Measurements from ENCODE around the gene ALX4.
A peak's percentile ranks its signal among the peaks of the same experiment; 100 is the strongest.

Gene ALX4

GRCh38 chr11:44226490-44226889 lies 83.4 kb downstream of the ALX4 start:
- H3K27me3 ChIP-seq (ENCODE audit: insufficient read depth, low read depth): no peaks in the 10 kb centered on the region
- H3K79me2 ChIP-seq (ENCODE audit: insufficient read depth, low read depth): no peaks in the 10 kb centered on the region
- peak overlapping the region; percentile 28; the same call in 1 of the 2 replicates for H3K27ac ChIP-seq
- peak overlapping the region; percentile 37; the same call in 1 of the 2 replicates for H3K4me2 ChIP-seq
- no peak overlapping the region for H3K4me3 ChIP-seq (IDR thresholded peaks at IDR 0.05; ENCODE audit: insufficient read depth, low read depth, low read length)
- no peak overlapping the region for H3K9ac ChIP-seq
- H4K20me1 ChIP-seq (ENCODE audit: insufficient read depth): no peaks in the 10 kb centered on the region
- H3K36me3 ChIP-seq (ENCODE audit: insufficient read depth): no peaks in the 10 kb centered on the region
- no peak overlapping the region for H2AFZ ChIP-seq (ENCODE audit: low read depth)
- TF ChIP-seq CTCF (conservative IDR thresholded peaks at IDR 0.05; ENCODE audit: low read depth, low read length): no peak
- H3K4me1 ChIP-seq (ENCODE audit: low read depth, poor library complexity, severe bottlenecking): peaks cover 54% of the 10 kb centered on the region

GRCh38 chr11:44224867-44225501 lies 85.0 kb downstream of the ALX4 start:
- no peaks in the 10 kb centered on the region for H4K20me1 ChIP-seq (ENCODE audit: insufficient read depth)
- H3K27me3 ChIP-seq (ENCODE audit: insufficient read depth, low read depth): no peaks in the 10 kb centered on the region
- no peak overlapping the region for H3K4me3 ChIP-seq (IDR thresholded peaks at IDR 0.05; ENCODE audit: insufficient read depth, low read depth, low read length)
- H3K9ac ChIP-seq: no peak overlapping the region
- H3K4me2 ChIP-seq: no peak overlapping the region; the same call in 1 of the 2 replicates
- no peak overlapping the region for H3K27ac ChIP-seq
- no peaks in the 10 kb centered on the region for H3K36me3 ChIP-seq (ENCODE audit: insufficient read depth)
- H3K79me2 ChIP-seq (ENCODE audit: insufficient read depth, low read depth): no peaks in the 10 kb centered on the region
- H2AFZ ChIP-seq (ENCODE audit: low read depth): no peak overlapping the region
- peaks cover 54% of the 10 kb centered on the region for H3K4me1 ChIP-seq (ENCODE audit: low read depth, poor library complexity, severe bottlenecking)
- no peak for TF ChIP-seq CTCF (conservative IDR thresholded peaks at IDR 0.05; ENCODE audit: low read depth, low read length)

- Histone ChIP-seq H3K4me1 (ENCODE audit: low read depth, poor library complexity, severe bottlenecking) (peaks cover 51% of the 10 kb centered on the region), H3K27me3 (ENCODE audit: insufficient read depth, low read depth) (no peaks in the 10 kb centered on the region), H3K27ac (no peak overlapping the region), H2AFZ (ENCODE audit: low read depth) (no peak overlapping the region), H3K4me2 (no peak overlapping the region), H3K4me3 (IDR thresholded peaks at IDR 0.05; ENCODE audit: insufficient read depth, low read depth, low read length) (no peak overlapping the region), H3K9ac (no peak overlapping the region), H4K20me1 (ENCODE audit: insufficient read depth) (no peaks in the 10 kb centered on the region), H3K36me3 (ENCODE audit: insufficient read depth) (no peaks in the 10 kb centered on the region), H3K79me2 (ENCODE audit: insufficient read depth, low read depth) (no peaks in the 10 kb centered on the region)
- no peak for TF ChIP-seq CTCF (conservative IDR thresholded peaks at IDR 0.05; ENCODE audit: low read depth, low read length)
Measured at GRCh38 chr11:44223238-44223637, 86.7 kb downstream of the ALX4 start.

GRCh38 chr11:44221992-44222391 lies 87.9 kb downstream of the ALX4 start:
- TF ChIP-seq CTCF (conservative IDR thresholded peaks at IDR 0.05; ENCODE audit: low read depth, low read length): no peak
- H3K27ac ChIP-seq: no peak overlapping the region

More at GRCh38 chr11:44221992-44222391, 87.9 kb downstream of the ALX4 start:
- Histone ChIP-seq H3K27me3 (ENCODE audit: insufficient read depth, low read depth) (no peaks in the 10 kb centered on the region), H3K4me3 (IDR thresholded peaks at IDR 0.05; ENCODE audit: insufficient read depth, low read depth, low read length) (no peak overlapping the region), H3K9ac (no peak overlapping the region), H4K20me1 (ENCODE audit: insufficient read depth) (no peaks in the 10 kb centered on the region), H2AFZ (ENCODE audit: low read depth) (no peak overlapping the region), H3K4me2 (no peak overlapping the region), H3K79me2 (ENCODE audit: insufficient read depth, low read depth) (no peaks in the 10 kb centered on the region), H3K4me1 (ENCODE audit: low read depth, poor library complexity, severe bottlenecking) (peaks cover 39% of the 10 kb centered on the region), H3K36me3 (ENCODE audit: insufficient read depth) (no peaks in the 10 kb centered on the region)
